Activated naive CD8-positive, alpha-beta T cell treated with anti-CD3 and anti-CD28 coated beads for 36 hours (primary cell): ENCODE results near the gene AGAP1. TPM values are rescaled to one million over a fixed set of nuclear protein-coding genes. Genes with fewer than 3 reads are reported as not detected.

Experiments used
- DNase-seq: peaks from one replicate; pipeline ENCODE4 v3.0.0; 2021
- H3K27ac Mint-ChIP-seq: one replicate; pipeline ENCODE4 v1.8.0; 2022; ENCODE audit warnings: mild to moderate bottlenecking, moderate library complexity, mixed read lengths
- H3K27me3 Mint-ChIP-seq: one replicate; pipeline ENCODE4 v1.8.0; 2022; ENCODE audit warnings: mild to moderate bottlenecking, mixed read lengths
- H3K36me3 Mint-ChIP-seq: one replicate; pipeline ENCODE4 v1.8.0; 2021; ENCODE audit warnings: mild to moderate bottlenecking, mixed read lengths
- H3K4me1 Mint-ChIP-seq: one replicate; pipeline ENCODE4 v1.8.0; 2021; ENCODE audit warnings: mixed read lengths
- H3K4me3 Mint-ChIP-seq: one replicate; pipeline ENCODE4 v1.8.0; 2022; ENCODE audit warnings: mild to moderate bottlenecking, moderate library complexity, mixed read lengths
- H3K9me3 Mint-ChIP-seq: one replicate; pipeline ENCODE4 v1.8.0; 2022; ENCODE audit warnings: mixed read lengths
- total RNA-seq, 2 experiments: library from RNA; stranded (reverse); gene quantifications; one replicate each; pipeline ENCODE4 v1.2.3, GENCODE V29; 2021

AGAP1 gene
- total RNA-seq, 2 experiments from 2014 or later = 0.89 to 1.4 TPM

DNA sequence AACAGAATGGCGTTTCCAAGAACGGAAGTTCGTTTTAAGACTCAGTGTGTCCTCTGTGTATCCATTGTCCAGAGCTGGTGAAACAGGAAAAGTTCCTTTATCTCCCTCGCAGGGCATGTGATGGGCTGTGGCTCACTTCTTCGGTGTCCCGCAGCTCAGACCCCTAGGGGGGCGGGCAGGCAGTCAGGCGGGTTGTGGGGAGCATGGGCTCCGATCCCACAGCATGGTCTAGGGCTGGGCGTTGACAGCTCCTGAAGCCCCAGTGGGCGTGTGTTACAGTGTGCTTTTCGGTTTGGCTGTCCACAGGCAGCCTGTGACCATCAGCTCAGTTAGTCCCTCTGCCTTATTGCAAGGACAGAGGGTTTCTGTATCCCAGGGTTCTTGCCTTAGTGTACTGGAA is 319.6 kb downstream of the AGAP1 start:
- no peaks in the 10 kb centered on the region for H3K27me3 Mint-ChIP-seq
- DNase-seq = no peak
- H3K9me3 Mint-ChIP-seq = no peaks in the 10 kb centered on the region
- H3K27ac Mint-ChIP-seq = no peak overlapping the region
- H3K4me1 Mint-ChIP-seq = no peaks in the 10 kb centered on the region
- H3K36me3 Mint-ChIP-seq = no peaks in the 10 kb centered on the region
- no peak overlapping the region for H3K4me3 Mint-ChIP-seq

DNA sequence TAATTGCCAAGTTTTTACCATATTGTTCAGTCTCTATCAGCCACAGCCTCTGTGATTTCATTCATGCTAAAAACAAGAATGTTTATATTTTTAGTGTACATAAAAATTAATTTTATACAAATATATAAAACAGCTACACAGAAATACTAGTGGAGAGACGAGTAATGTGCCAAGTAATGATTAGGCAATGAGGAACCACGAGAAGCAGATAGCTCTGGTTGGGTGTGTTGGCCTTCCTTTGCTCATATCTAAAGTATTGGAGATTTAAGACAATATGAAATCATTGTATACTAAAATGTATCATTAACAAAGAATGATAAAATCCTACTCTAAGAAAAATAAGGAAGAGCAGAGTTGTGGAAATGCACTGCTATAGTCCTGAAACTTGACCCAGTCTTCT is 326.7 kb downstream of the AGAP1 start:
- Mint-ChIP-seq H3K4me3 (no peak overlapping the region), H3K36me3 (no peaks in the 10 kb centered on the region), H3K27me3 (peaks cover 6% of the 10 kb centered on the region), H3K4me1 (no peaks in the 10 kb centered on the region), H3K9me3 (peaks cover 2% of the 10 kb centered on the region), H3K27ac (no peak overlapping the region)
- DNase-seq = no peak

DNA sequence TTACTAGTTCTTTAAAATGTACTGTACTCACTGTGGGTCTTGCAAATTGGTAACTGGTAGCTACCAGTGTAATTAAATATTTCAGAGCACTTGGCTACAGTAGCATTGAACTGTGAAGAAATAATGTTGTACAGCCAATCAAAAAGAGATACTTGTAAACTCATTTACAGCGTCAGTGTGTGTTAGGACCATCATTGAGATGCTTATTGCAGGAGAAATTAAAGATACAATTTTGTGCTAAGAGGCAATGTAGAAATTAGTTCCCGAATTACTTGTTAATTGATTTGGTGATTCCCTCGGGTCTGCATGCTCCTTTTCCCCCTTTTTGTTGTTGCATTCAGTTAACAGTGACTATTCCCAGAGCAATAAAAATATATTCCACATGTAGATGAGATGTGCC is 330.5 kb downstream of the AGAP1 start:
- Mint-ChIP-seq H3K4me1 (no peaks in the 10 kb centered on the region), H3K4me3 (no peak overlapping the region), H3K9me3 (peaks cover 2% of the 10 kb centered on the region), H3K27me3 (peaks cover 3% of the 10 kb centered on the region), H3K36me3 (no peaks in the 10 kb centered on the region), H3K27ac (no peak overlapping the region)
- no peak for DNase-seq

DNA sequence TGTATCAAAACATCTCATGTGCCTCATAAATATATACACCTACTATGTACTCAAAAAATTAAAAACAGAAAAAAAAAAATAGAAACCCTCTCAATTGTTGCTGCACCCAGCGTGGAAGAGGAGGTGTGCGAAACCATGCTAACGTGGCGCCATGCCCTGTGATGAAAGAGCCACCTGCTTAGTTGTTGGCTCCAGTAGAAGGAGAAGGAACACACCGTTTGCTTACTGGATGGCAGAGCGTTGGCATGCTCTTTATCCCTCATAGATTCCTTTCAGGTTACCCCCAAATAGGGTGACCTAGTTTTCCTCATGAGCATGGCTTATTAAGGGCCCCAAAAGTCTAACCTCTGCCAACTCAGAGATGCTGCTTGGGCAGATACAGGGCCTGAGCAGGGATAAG is 332.1 kb downstream of the AGAP1 start:
- no peaks in the 10 kb centered on the region for H3K4me1 Mint-ChIP-seq
- peaks cover 3% of the 10 kb centered on the region for H3K27me3 Mint-ChIP-seq
- H3K4me3 Mint-ChIP-seq = no peak overlapping the region
- H3K9me3 Mint-ChIP-seq = peaks cover 2% of the 10 kb centered on the region
- no peak for DNase-seq
- H3K27ac Mint-ChIP-seq = no peak overlapping the region
- H3K36me3 Mint-ChIP-seq = no peaks in the 10 kb centered on the region

DNA sequence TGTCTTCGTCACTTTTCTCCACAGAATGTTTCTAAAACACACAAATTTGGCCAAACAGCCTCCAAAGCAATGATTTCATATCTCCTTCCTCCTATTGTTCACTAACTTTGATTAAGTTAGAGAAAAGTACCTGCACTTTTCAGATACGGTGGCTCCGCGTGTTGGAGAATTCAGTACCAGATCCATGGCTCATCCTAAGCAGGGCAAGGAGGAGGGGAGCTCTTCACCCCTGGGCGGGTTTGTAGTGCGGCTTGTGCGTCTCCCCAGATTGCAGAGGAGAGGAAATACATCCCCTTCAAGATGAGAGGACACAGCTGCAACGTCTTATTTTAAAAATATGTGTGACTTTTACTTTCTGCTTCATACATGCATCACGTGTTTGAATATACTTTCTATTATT is 333.0 kb downstream of the AGAP1 start:
- Mint-ChIP-seq H3K4me3 (no peak overlapping the region), H3K36me3 (no peaks in the 10 kb centered on the region), H3K9me3 (peaks cover 2% of the 10 kb centered on the region), H3K27me3 (peaks cover 3% of the 10 kb centered on the region), H3K27ac (no peak overlapping the region), H3K4me1 (no peaks in the 10 kb centered on the region)
- no peak for DNase-seq

DNA sequence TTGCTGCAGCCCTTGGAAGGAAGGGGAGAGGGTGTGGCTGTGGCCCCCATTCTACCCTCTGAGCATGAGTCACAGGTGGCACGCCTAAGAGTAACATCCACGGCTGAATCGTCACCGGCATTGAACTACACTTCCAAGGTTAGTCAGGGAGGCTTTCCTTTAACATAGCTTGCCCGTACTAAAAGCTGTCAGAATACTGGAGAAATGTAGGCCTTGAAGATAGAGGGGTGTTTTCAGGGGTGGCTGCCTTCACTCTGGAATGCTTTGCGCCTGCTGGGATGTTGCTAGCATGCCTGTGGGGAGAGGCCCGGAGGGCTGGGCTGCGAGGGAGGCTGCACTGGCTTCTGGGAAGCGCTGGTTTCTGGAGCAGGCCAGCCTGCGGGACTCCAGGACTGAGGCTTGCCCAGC is 333.7 kb downstream of the AGAP1 start:
- H3K9me3 Mint-ChIP-seq = no peaks in the 10 kb centered on the region
- no peak overlapping the region for H3K4me3 Mint-ChIP-seq
- H3K27me3 Mint-ChIP-seq = no peaks in the 10 kb centered on the region
- H3K36me3 Mint-ChIP-seq = no peaks in the 10 kb centered on the region
- H3K4me1 Mint-ChIP-seq = no peaks in the 10 kb centered on the region
- no peak overlapping the region for H3K27ac Mint-ChIP-seq
- no peak for DNase-seq

DNA sequence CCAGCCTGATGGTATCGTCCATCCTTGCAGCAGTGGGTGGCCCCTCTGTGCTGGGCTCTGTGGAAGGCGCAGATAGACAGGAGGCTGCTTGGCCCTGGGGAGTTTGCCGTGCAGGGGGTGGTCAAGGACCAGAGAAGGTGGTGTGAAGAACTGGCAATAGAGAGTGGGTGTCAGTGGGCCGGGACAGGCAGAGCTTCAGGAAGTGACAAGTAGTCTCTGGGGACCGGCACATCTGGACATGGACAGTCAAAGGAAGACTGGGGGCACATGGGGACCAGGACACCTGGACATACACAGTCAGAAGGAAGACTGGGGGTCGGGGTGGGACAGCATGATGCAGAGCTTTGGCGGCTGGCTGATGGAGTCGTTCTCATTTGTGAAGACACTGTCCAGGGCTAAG is 335.9 kb downstream of the AGAP1 start:
- H3K9me3 Mint-ChIP-seq = no peaks in the 10 kb centered on the region
- no peak overlapping the region for H3K27ac Mint-ChIP-seq
- no peak for DNase-seq
- H3K4me1 Mint-ChIP-seq = no peaks in the 10 kb centered on the region
- H3K36me3 Mint-ChIP-seq = no peaks in the 10 kb centered on the region
- no peaks in the 10 kb centered on the region for H3K27me3 Mint-ChIP-seq
- no peak overlapping the region for H3K4me3 Mint-ChIP-seq

DNA sequence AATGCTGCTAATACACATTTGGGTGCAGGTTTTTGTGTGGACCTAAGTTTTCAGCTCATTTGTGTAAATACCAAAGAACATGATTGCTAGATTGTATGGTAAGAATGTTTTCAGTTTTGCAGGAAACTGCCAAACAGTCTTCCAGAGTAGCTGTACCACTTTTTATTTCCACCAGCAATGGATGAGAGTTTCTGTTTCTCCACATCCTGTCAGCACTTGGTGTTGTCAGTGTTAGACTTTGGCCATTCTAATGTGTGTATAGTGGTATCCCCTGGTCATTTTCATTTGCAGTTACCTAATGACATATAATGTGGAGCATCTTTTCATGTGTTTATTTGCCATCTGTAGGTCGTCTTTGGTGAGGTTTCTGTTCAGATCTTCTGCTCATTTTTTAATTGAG is 337.9 kb downstream of the AGAP1 start:
- Mint-ChIP-seq H3K9me3 (no peaks in the 10 kb centered on the region), H3K27ac (no peak overlapping the region), H3K4me1 (no peaks in the 10 kb centered on the region), H3K27me3 (no peaks in the 10 kb centered on the region), H3K36me3 (no peaks in the 10 kb centered on the region), H3K4me3 (no peak overlapping the region)
- no peak for DNase-seq

DNA sequence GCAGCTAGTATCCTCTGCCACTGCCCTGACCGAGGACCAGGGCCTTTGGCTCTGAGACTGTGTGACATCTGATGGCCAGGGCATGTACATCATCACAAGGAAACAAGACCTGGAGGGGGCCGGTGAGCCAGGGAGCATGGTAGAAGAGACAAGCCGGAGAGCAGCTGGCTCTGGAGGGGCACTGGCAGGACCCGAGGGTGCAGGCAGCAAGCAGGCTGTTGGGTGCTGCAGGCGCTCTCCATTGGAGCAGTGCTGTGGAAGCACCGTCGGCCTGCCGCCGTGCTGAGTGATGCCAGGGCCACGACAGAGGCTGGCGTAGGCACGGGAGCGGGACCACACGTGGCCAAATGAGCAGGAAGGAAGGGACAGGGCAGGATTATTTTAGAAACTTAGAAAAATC is 339.1 kb downstream of the AGAP1 start:
- Mint-ChIP-seq H3K4me1 (no peaks in the 10 kb centered on the region), H3K27me3 (no peaks in the 10 kb centered on the region), H3K36me3 (no peaks in the 10 kb centered on the region), H3K27ac (no peak overlapping the region), H3K9me3 (no peaks in the 10 kb centered on the region), H3K4me3 (no peak overlapping the region)
- DNase-seq = no peak

DNA sequence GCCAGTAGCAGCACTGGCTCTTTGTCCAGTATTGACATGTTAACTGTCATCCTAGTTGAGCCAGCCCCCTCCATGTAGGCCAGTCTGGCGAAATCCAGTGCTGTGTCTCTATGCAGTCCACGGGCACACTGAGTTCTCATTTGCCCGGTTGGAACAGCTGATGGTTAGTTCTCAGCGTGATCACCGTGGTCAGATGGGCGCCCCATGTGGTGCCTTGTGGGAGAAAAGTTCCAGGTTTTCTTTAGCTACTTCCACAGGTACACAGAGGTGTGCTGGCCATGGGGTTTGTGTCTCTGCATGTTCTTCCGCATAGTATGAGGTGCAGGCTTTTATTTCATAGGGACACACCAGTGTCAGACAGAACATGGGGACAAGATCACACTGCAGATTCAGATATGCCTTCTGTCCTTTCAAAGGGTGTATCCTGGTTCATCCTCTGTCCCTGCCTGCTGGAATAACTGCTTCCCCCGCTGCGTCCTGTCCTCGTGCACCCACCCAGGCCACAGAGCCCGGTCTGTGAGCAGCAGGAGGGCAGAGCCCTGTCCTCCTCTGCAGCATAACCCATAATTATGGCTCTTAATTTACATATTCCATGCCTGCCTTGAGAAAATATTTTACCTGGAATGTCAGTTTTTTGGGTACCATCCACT is 340.3 kb downstream of the AGAP1 start:
- H3K4me1 Mint-ChIP-seq = no peaks in the 10 kb centered on the region
- no peaks in the 10 kb centered on the region for H3K36me3 Mint-ChIP-seq
- H3K27ac Mint-ChIP-seq = no peak overlapping the region
- no peaks in the 10 kb centered on the region for H3K9me3 Mint-ChIP-seq
- H3K4me3 Mint-ChIP-seq = no peak overlapping the region
- no peak for DNase-seq
- H3K27me3 Mint-ChIP-seq = peaks cover 3% of the 10 kb centered on the region

DNA sequence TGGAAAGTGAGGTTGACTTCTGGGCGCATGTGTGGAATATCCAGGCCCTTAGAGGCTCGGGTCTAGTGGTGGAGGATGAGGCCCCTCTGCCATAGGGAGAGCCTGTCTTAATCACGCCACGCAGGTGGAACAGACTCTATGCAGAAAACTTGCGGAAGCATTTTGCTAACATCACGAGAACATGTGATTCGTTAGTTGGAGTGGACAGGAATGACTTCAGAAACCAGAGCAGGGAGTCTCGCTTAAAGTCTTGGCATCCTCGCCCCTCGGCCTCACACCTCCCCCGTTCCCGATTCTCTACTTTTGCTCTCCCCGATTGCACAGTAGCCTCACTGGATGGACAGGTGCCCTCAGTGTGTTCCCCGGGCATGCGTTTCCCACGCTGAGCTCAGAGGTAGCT is 340.9 kb downstream of the AGAP1 start:
- Mint-ChIP-seq H3K36me3 (no peaks in the 10 kb centered on the region), H3K9me3 (no peaks in the 10 kb centered on the region), H3K4me3 (no peak overlapping the region), H3K4me1 (no peaks in the 10 kb centered on the region), H3K27ac (no peak overlapping the region), H3K27me3 (peaks cover 3% of the 10 kb centered on the region)
- no peak for DNase-seq

DNA sequence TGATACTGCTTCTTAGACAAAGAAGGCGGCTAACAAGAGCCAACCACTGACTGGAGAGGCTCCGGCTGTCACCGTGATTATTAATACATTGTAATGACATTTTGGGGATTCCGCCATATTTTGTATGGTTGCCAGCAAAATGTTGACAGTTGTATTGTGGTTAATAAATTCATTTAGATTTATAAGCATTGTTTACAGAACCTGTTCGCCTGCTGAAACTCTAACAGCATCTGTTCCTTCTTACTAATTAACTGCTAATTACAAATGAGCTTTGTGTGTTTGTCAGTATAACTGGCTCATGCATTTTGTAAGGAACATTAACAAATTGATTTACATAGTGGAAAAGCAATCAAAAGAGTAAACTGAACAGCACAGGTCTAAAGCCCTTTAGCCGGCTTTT is 342.0 kb downstream of the AGAP1 start:
- Mint-ChIP-seq H3K4me1 (no peaks in the 10 kb centered on the region), H3K27ac (no peak overlapping the region), H3K4me3 (no peak overlapping the region), H3K9me3 (no peaks in the 10 kb centered on the region), H3K36me3 (no peaks in the 10 kb centered on the region), H3K27me3 (peaks cover 3% of the 10 kb centered on the region)
- DNase-seq = no peak

DNA sequence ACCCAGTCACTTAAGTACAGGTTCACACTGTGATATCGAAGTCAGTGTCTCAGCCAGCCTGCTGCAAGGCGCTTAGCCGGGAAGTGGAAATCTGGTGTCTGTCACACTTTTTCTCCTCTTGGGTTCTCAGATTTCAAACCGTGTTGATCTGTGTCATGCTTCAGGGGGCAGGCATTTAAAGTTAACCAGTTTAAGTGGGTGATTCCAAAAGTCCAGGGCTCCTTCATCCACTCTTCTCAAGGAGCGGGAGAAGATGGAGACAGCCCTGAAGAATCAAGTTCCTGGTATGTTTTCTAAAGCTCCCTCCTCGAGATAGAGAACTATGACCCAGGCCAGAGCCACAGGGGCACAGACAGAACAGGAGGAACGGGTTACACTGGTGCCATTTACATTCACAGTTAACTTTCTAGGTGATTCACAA is 342.7 kb downstream of the AGAP1 start:
- Mint-ChIP-seq H3K9me3 (no peaks in the 10 kb centered on the region), H3K4me3 (no peak overlapping the region), H3K27me3 (peaks cover 3% of the 10 kb centered on the region), H3K4me1 (no peaks in the 10 kb centered on the region), H3K36me3 (no peaks in the 10 kb centered on the region), H3K27ac (no peak overlapping the region)
- no peak for DNase-seq

DNA sequence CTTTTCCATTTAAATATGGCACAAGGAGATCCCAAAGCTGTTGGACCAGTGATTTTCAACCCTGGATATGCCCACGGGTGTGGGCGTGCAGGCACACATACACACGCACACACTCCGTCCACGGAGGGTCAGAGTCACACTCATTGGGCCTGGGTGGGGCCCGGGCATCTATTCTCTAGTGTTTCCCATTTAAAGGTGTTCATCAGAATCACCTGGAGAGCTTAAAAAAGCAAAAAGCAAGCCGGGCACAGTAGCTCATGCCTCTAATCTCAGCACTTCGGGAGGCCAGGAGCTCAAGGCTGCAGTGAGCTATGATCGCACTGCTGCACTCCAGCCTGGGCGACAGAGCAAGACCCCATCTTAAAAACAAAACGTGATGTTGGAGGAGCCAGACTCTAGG is 345.4 kb downstream of the AGAP1 start:
- Mint-ChIP-seq H3K27ac (no peak overlapping the region), H3K4me3 (no peak overlapping the region), H3K4me1 (no peaks in the 10 kb centered on the region), H3K9me3 (no peaks in the 10 kb centered on the region), H3K27me3 (peaks cover 3% of the 10 kb centered on the region), H3K36me3 (no peaks in the 10 kb centered on the region)
- DNase-seq = no peak

DNA sequence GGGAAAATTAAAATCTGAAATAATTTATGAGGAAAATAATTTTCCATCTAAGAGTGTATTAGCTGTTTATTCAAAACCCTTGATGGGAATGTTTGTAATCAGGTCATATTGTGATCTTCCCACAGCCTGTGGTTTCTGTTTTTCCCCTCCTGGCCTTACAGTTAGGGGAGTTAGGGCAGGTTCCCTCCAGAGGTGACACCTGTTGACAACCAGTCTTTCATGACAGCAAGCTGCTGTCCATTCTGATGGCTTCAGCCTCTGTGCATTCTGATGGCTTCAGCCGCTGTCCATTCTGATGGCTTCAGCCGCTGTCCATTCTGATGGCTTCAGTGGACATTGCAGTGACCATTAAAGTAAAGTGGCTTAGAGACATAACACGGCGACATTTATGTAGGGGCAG is 346.1 kb downstream of the AGAP1 start:
- H3K4me3 Mint-ChIP-seq = no peak overlapping the region
- no peak for DNase-seq
- no peaks in the 10 kb centered on the region for H3K36me3 Mint-ChIP-seq
- no peaks in the 10 kb centered on the region for H3K4me1 Mint-ChIP-seq
- no peak overlapping the region for H3K27ac Mint-ChIP-seq
- peaks cover 7% of the 10 kb centered on the region for H3K27me3 Mint-ChIP-seq
- no peaks in the 10 kb centered on the region for H3K9me3 Mint-ChIP-seq

DNA sequence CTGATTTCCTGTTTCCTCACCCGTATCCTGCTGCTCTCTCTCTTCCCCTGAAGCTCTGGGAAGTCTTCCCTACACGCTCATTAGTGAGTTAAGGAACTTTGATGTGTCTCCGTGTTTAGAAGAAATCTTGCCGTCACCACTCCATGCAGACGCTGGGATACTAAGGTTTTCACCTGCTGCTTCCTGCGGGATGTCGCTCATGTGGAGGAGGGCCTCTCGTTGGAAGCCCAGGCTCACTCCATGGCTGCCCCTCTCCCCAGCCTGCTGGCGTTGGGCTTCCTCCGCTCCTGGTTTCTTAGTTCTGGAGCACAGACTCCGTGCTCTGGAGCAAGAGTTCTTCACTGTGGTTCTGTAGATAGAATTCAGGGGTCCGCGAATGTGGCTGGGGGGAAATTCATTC is 348.0 kb downstream of the AGAP1 start:
- Mint-ChIP-seq H3K36me3 (no peaks in the 10 kb centered on the region), H3K4me3 (no peak overlapping the region), H3K9me3 (no peaks in the 10 kb centered on the region), H3K27me3 (peaks cover 7% of the 10 kb centered on the region), H3K27ac (no peak overlapping the region), H3K4me1 (no peaks in the 10 kb centered on the region)
- no peak for DNase-seq

DNA sequence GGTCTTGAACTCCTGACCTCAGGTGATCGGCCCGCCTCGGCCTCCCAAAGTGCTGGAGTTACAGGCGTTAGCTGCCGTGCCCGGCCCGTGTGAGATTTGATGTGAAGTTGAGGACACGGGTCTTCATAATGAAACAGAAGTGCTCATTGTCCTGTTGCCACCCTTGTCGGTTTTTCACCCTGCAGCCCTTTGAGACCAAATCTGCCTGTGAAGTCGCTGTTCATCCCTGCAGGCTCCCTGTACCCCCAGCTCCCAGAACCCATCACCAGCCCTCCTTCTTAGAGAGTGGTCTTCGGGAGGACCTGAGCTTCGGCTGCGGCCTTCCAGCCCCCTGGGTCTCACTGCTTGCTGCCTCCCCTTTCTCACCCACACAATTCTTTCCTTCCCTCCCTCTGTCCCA is 349.1 kb downstream of the AGAP1 start:
- Mint-ChIP-seq H3K4me1 (no peaks in the 10 kb centered on the region), H3K9me3 (no peaks in the 10 kb centered on the region), H3K36me3 (no peaks in the 10 kb centered on the region), H3K27me3 (peaks cover 7% of the 10 kb centered on the region), H3K27ac (no peak overlapping the region), H3K4me3 (no peak overlapping the region)
- no peak for DNase-seq
